Measurements from ENCODE around the gene FOXC1. TPM values are rescaled to one million over a fixed set of nuclear protein-coding genes. Genes with fewer than 3 reads are reported as not detected.

FOXC1 gene
- total RNA-seq, 4 donors from 2014 or later: 0.75 to 0.96 (median 0.79) TPM

DNA sequence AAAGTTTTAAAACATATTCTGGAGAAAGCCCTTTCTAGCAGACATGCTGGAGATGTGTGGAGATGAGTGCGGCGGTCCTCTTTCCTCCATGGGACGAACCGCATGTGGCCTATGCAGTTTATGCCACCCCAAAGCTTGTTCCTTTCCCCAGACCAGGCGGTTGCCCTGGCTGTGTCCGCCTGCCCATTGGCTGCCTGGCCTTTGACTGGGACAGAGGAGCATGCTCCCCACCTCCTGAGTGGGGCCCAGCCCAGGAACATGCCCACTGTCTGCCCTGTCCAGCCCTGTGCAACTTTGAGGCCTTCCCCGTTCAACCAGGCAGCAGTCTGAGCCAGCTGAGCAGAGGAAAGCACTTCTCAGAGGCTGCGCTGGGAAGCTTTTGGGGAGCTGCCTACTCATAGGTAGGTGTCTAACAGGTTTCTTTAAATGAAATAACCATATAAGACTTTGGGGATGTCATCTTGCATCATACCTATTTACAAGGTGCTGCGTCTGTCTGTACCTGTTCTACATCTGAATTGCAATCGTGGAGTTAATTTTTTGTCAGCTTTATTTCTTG, 20.6 kb downstream of the FOXC1 start:
- peaks cover 52% of the 10 kb centered on the region for H3K27me3 ChIP-seq
- DNase-seq: no peak
- H3K36me3 ChIP-seq: no peaks in the 10 kb centered on the region
- H3K27ac ChIP-seq: no peak overlapping the region
- intact Hi-C loops (cut with DNase I; ENCODE audit: low total_unique reads): no loop called here
- no peak overlapping the region for H3K4me3 ChIP-seq
- WGBS, 2 donors (ENCODE audit: low coverage in 1 of 2): 96 to 100% methylated on average over 4 to 10 of the region's 10 CpGs
- TF ChIP-seq POLR2A (IDR thresholded peaks at IDR 0.05) (no peak), POLR2AphosphoS5 (IDR thresholded peaks at IDR 0.05) (no peak), CTCF (IDR thresholded peaks at IDR 0.05) (no peak), EP300 (IDR thresholded peaks at IDR 0.05; ENCODE audit: low read depth) (no peak)
- H3K4me1 ChIP-seq: peaks cover 0 to 7% (median 3%) of the 10 kb centered on the region in 4 donors
- in situ Hi-C loops (cut with MboI; ENCODE audit: low pct_ligation_motif_present in 1 of 4, low pct_unique_long_range_greater_than_20kb in 1 of 4, low sequenced_read_pairs in 3 of 4): no loop called here
- H3K9me3 ChIP-seq: no peaks in the 10 kb centered on the region

DNA sequence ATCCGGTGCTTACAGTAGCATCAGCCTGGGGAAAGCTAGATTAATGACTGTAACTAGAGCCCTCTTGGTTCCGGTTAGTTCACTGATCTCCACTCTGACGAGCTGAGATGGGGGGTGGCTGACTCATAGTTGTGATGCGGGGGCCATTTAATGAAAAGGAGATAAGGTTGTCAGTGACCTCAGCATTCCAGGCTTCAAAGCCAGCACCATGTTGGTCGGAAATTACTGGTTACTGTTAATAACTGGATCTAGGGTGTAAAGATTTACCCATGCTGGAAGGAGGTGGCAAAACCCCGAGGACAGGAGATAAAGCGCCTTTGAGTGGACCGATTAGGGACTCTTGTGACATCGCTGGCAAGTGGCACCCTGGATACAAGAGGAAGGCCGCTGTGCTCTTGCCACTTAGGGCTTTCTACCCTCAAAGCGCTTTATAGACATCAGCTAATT, 21.1 kb downstream of the FOXC1 start:
- H3K4me1 ChIP-seq: peaks cover 0 to 1% (median 0%) of the 10 kb centered on the region in 4 donors
- H3K27ac ChIP-seq: no peak overlapping the region
- no peak for TF ChIP-seq CTCF (IDR thresholded peaks at IDR 0.05)
- no peak for TF ChIP-seq POLR2A (IDR thresholded peaks at IDR 0.05)
- no peak for TF ChIP-seq POLR2AphosphoS5 (IDR thresholded peaks at IDR 0.05)
- no peak for TF ChIP-seq EP300 (IDR thresholded peaks at IDR 0.05; ENCODE audit: low read depth)
- no peaks in the 10 kb centered on the region for H3K9me3 ChIP-seq
- H3K36me3 ChIP-seq: no peaks in the 10 kb centered on the region
- peaks cover 47% of the 10 kb centered on the region for H3K27me3 ChIP-seq
- WGBS, 2 donors (ENCODE audit: low coverage in 1 of 2): 94 to 96% methylated on average over 7 to 11 of the region's 11 CpGs
- intact Hi-C loops (cut with DNase I; ENCODE audit: low total_unique reads): no loop called here
- in situ Hi-C loops (cut with MboI; ENCODE audit: low pct_ligation_motif_present in 1 of 4, low pct_unique_long_range_greater_than_20kb in 1 of 4, low sequenced_read_pairs in 3 of 4): no loop called here
- H3K4me3 ChIP-seq: no peak overlapping the region
- DNase-seq: no peak

GRCh38 chr6:1631251-1631650, 21.5 kb downstream of the FOXC1 start:
- intact Hi-C loops (cut with DNase I; ENCODE audit: low total_unique reads): no loop called here
- no peaks in the 10 kb centered on the region for H3K9me3 ChIP-seq
- peaks cover 43% of the 10 kb centered on the region for H3K27me3 ChIP-seq

More at GRCh38 chr6:1631251-1631650, 21.5 kb downstream of the FOXC1 start:
- TF ChIP-seq POLR2A (IDR thresholded peaks at IDR 0.05) (no peak), POLR2AphosphoS5 (IDR thresholded peaks at IDR 0.05) (no peak), EP300 (IDR thresholded peaks at IDR 0.05; ENCODE audit: low read depth) (no peak), CTCF (IDR thresholded peaks at IDR 0.05) (no peak)
- DNase-seq: no peak
- Histone ChIP-seq H3K4me3 (no peak overlapping the region), H3K36me3 (no peaks in the 10 kb centered on the region), H3K4me1 (no peaks in the 10 kb centered on the region), H3K27ac (no peak overlapping the region)
- 92 to 97% methylated on average over 4 of the region's 4 CpGs for WGBS, 2 donors (ENCODE audit: low coverage in 1 of 2)
- in situ Hi-C loops (cut with MboI; ENCODE audit: low pct_ligation_motif_present in 1 of 4, low pct_unique_long_range_greater_than_20kb in 1 of 4, low sequenced_read_pairs in 3 of 4): no loop called here

Measured in transverse colon (tissue), 4 donors.